Measurements from ENCODE around the gene RHBDF2.
A peak's percentile ranks its signal among the peaks of the same experiment; 100 is the strongest.
"Not testable (repeated sequence)": the region's sequence is repeated elsewhere in the genome, so short reads cannot be mapped to it uniquely, and the experiment has no call there.

The RHBDF2 gene

GRCh38 chr17:76538281-76538931 is 37.2 kb upstream of the RHBDF2 start:
- no peak for DNase-seq (ENCODE audit: low read depth in 1 of 2, low spot score in 1 of 2)

GRCh38 chr17:76537578-76538280 is 36.5 kb upstream of the RHBDF2 start, which contains the start of gene CYGB:
TSS of gene CYGB (minus strand) at chr17:76537709. CDS start at chr17:76537542, 167 bp downstream.
- no peak for DNase-seq (ENCODE audit: low read depth in 1 of 2, low spot score in 1 of 2)

GRCh38 chr17:76537288-76537577 is 36.0 kb upstream of the RHBDF2 start:
- no peak for DNase-seq (ENCODE audit: low read depth in 1 of 2, low spot score in 1 of 2)

- no peak for DNase-seq (ENCODE audit: low read depth in 1 of 2, low spot score in 1 of 2)
Observed at GRCh38 chr17:76536511-76537287, 35.5 kb upstream of the RHBDF2 start.

GRCh38 chr17:76535788-76536510 is 34.7 kb upstream of the RHBDF2 start:
- no peak for DNase-seq (ENCODE audit: low read depth in 1 of 2, low spot score in 1 of 2)

- no peak for DNase-seq (ENCODE audit: low read depth in 1 of 2, low spot score in 1 of 2)
Observed at GRCh38 chr17:76534831-76535732, 33.9 kb upstream of the RHBDF2 start.

GRCh38 chr17:76533640-76534359 is 32.6 kb upstream of the RHBDF2 start:
- DNase-seq (ENCODE audit: low read depth in 1 of 2, low spot score in 1 of 2) = not testable (repeated sequence)

GRCh38 chr17:76532072-76532651 is 30.9 kb upstream of the RHBDF2 start:
- no peak for DNase-seq (ENCODE audit: low read depth in 1 of 2, low spot score in 1 of 2)

- DNase-seq (ENCODE audit: low read depth in 1 of 2, low spot score in 1 of 2) = no peak
Observed at GRCh38 chr17:76531486-76532038, 30.3 kb upstream of the RHBDF2 start.

- no peak for DNase-seq (ENCODE audit: low read depth in 1 of 2, low spot score in 1 of 2)
Observed at GRCh38 chr17:76530811-76531485, 29.7 kb upstream of the RHBDF2 start.

- DNase-seq (ENCODE audit: low read depth in 1 of 2, low spot score in 1 of 2) = no peak
Observed at GRCh38 chr17:76530095-76530723, 29.0 kb upstream of the RHBDF2 start.

GRCh38 chr17:76529224-76530094 is 28.2 kb upstream of the RHBDF2 start:
- DNase-seq (ENCODE audit: low read depth in 1 of 2, low spot score in 1 of 2) = no peak

GRCh38 chr17:76528528-76529223 is 27.5 kb upstream of the RHBDF2 start:
- no peak for DNase-seq (ENCODE audit: low read depth in 1 of 2, low spot score in 1 of 2)

GRCh38 chr17:76528156-76528527 is 26.9 kb upstream of the RHBDF2 start:
- no peak for DNase-seq (ENCODE audit: low read depth in 1 of 2, low spot score in 1 of 2)

GRCh38 chr17:76527430-76528111 is 26.3 kb upstream of the RHBDF2 start:
- DNase-seq (ENCODE audit: low read depth in 1 of 2, low spot score in 1 of 2) = peak in 1 of 2 donors; percentile 25

- DNase-seq (ENCODE audit: low read depth in 1 of 2, low spot score in 1 of 2) = not testable (repeated sequence)
Observed at GRCh38 chr17:76527016-76527415, 25.8 kb upstream of the RHBDF2 start.
